SK-N-SH (cell line): Measurements from ENCODE around the gene CDK13. TPM values are rescaled to one million over a fixed set of nuclear protein-coding genes. Genes with fewer than 3 reads are reported as not detected.

ENCODE experiments used
- CTCF ChIA-PET: fragments of 300-600, 350-600 bp; formaldehyde crosslinking; extraction: SDS; loops from one replicate; lab custom pipeline; 2021; lab: Yijun Ruan, JAX
- POLR2A ChIA-PET: fragments of 350-600 bp; sonication (Branson Sonifier 250); formaldehyde crosslinking; extraction: SDS; loops from one replicate; lab custom pipeline; 2020; ENCODE audit warnings: antibody characterized with exemption, inconsistent platforms; lab: Yijun Ruan, JAX
- DNase-seq: peaks from one replicate; pipeline ENCODE4 v3.0.0; 2012
- H2AFZ ChIP-seq: fragments of 200-600 bp; sonication (generic); 2 replicates; pipeline ENCODE4 v1.8.1; 2016; ENCODE audit warnings: antibody characterized with exemption, mild to moderate bottlenecking, low read depth
- H3F3A ChIP-seq: fragments of 200-600 bp; sonication (generic); replicated peaks from 2 replicates; pipeline ENCODE3; 2016; ENCODE audit warnings: antibody characterized with exemption, mild to moderate bottlenecking; ENCODE audit not compliant: insufficient read depth
- H3K27ac ChIP-seq, 2 experiments: fragments of 200-500 bp in 1 of 2; fragments of 200-600 bp in 1 of 2; sonication (Bioruptor generic) in 1 of 2; sonication (generic), shearing (Covaris generic) in 1 of 2; 2 replicates each; pipeline versions ENCODE4 v1.5.1 to v1.6.1; 2014 to 2016; ENCODE audit warnings: low read depth in 2 of 2, inconsistent platforms in 1 of 2, low read length in 1 of 2, mild to moderate bottlenecking in 1 of 2, mixed read lengths in 1 of 2
- H3K27me3 ChIP-seq: fragments of 200-600 bp; sonication (generic), shearing (Covaris generic); 2 replicates; pipeline ENCODE4 v1.6.1; 2016; ENCODE audit warnings: mixed run types; ENCODE audit not compliant: insufficient read depth
- H3K36me3 ChIP-seq, 2 experiments: fragments of 200-500 bp in 1 of 2; fragments of 200-600 bp in 1 of 2; sonication (Bioruptor generic) in 1 of 2; sonication (generic) in 1 of 2; replicated peaks in 1 of 2; 2 replicates each; pipeline versions ENCODE3 to v1.5.1; 2014 to 2016; ENCODE audit warnings: low read length in 1 of 2, mild to moderate bottlenecking in 1 of 2; ENCODE audit not compliant: insufficient read depth in 2 of 2, control insufficient read depth in 1 of 2
- H3K4me1 ChIP-seq, 2 experiments: fragments of 200-500 bp in 1 of 2; fragments of 200-600 bp in 1 of 2; sonication (Bioruptor generic) in 1 of 2; sonication (generic), shearing (Covaris generic) in 1 of 2; 2 replicates each; pipeline versions ENCODE4 v1.5.1 to v1.6.1; 2014 to 2016; ENCODE audit warnings: low read depth in 1 of 2, low read length in 1 of 2, mixed run types in 1 of 2; ENCODE audit not compliant: insufficient read depth in 2 of 2, control insufficient read depth in 1 of 2
- H3K4me2 ChIP-seq: fragments of 200-600 bp; sonication (generic), shearing (Covaris generic); 2 replicates; pipeline ENCODE4 v1.6.1; 2017; ENCODE audit warnings: mixed run types
- H3K4me3 ChIP-seq, 2 experiments: fragments of 200-500 bp in 1 of 2; fragments of 200-600 bp in 1 of 2; sonication (Bioruptor generic) in 1 of 2; sonication (generic), shearing (Covaris generic) in 1 of 2; 2 replicates each; pipeline versions ENCODE4 v1.5.1 to v1.8.1; 2014 to 2016; ENCODE audit warnings: low read depth in 2 of 2, inconsistent platforms in 1 of 2, low read length in 1 of 2, mild to moderate bottlenecking in 1 of 2, mixed read lengths in 1 of 2, moderate library complexity in 1 of 2
- H3K79me2 ChIP-seq: fragments of 200-600 bp; sonication (generic); 2 replicates; pipeline ENCODE4 v1.8.1; 2017; ENCODE audit warnings: mild to moderate bottlenecking; ENCODE audit not compliant: insufficient read depth
- H3K9ac ChIP-seq: fragments of 200-600 bp; sonication (generic); 2 replicates; pipeline ENCODE4 v1.6.1; 2017; ENCODE audit warnings: mixed run types
- H3K9me2 ChIP-seq: fragments of 200-600 bp; sonication (generic); 2 replicates; pipeline ENCODE4 v1.6.1; 2017; ENCODE audit warnings: mixed run types
- H3K9me3 ChIP-seq: fragments of 200-600 bp; sonication (generic); 2 replicates; pipeline ENCODE4 v1.6.1; 2017; ENCODE audit warnings: mixed run types, mild to moderate bottlenecking, moderate library complexity
- H4K20me1 ChIP-seq: fragments of 200-600 bp; sonication (generic); 2 replicates; pipeline ENCODE4 v1.6.1; 2017; ENCODE audit warnings: mild to moderate bottlenecking, mixed run types; ENCODE audit not compliant: insufficient read depth
- CHD2 ChIP-seq: fragments of 150-350 bp; IDR thresholded peaks from 2 replicates; pipeline ENCODE4 v1.6.1; 2018; ENCODE audit warnings: low read length; ENCODE audit not compliant: partially characterized antibody
- FOXJ3 ChIP-seq: sonication (generic); formaldehyde crosslinking; IDR thresholded peaks from 2 replicates; pipeline ENCODE4 v1.5.1; 2020; ENCODE audit warnings: mild to moderate bottlenecking, missing genetic modification reagents
- FOXM1 ChIP-seq: IDR thresholded peaks from 2 replicates; pipeline ENCODE4 v1.4.0; 2012; ENCODE audit warnings: low read depth, mild to moderate bottlenecking
- JUND ChIP-seq: IDR thresholded peaks from 2 replicates; pipeline ENCODE4 v1.4.0; 2012
- MXI1 ChIP-seq: IDR thresholded peaks from 2 replicates; pipeline ENCODE4 v1.6.1; 2012; ENCODE audit warnings: mild to moderate bottlenecking, low read depth, low read length, improper control_type of control experiment
- NRF1 ChIP-seq: IDR thresholded peaks from 2 replicates; pipeline ENCODE4 v1.6.1; 2012; ENCODE audit warnings: low read depth, mild to moderate bottlenecking, low read length
- RCOR1 ChIP-seq: fragments of 150-350 bp; IDR thresholded peaks from 2 replicates; pipeline ENCODE4 v1.6.1; 2017; ENCODE audit warnings: antibody characterized with exemption, low read length
- REST ChIP-seq: IDR thresholded peaks from 2 replicates; pipeline ENCODE4 v1.6.1; 2012; ENCODE audit warnings: mild to moderate bottlenecking, low read depth, low read length, moderate library complexity
- RFX5 ChIP-seq: IDR thresholded peaks from 2 replicates; pipeline ENCODE4 v1.6.1; 2012; ENCODE audit warnings: mild to moderate bottlenecking, improper control_type of control experiment, low read length
- RXRA ChIP-seq: IDR thresholded peaks from 2 replicates; pipeline ENCODE4 v1.4.0; 2012; ENCODE audit warnings: low read depth, mild to moderate bottlenecking, borderline replicate concordance
- SIN3A ChIP-seq: IDR thresholded peaks from 2 replicates; pipeline ENCODE4 v1.6.1; 2012; ENCODE audit warnings: low read depth, mild to moderate bottlenecking, low read length, moderate library complexity, borderline replicate concordance
- TAF1 ChIP-seq: IDR thresholded peaks from 2 replicates; pipeline ENCODE4 v1.6.1; 2012; ENCODE audit warnings: low read depth, mild to moderate bottlenecking, low read length, moderate library complexity, borderline replicate concordance
- TCF12 ChIP-seq: IDR thresholded peaks from 2 replicates; pipeline ENCODE4 v1.4.0; 2012
- TEAD4 ChIP-seq: IDR thresholded peaks from 2 replicates; pipeline ENCODE4 v1.4.0; 2012; ENCODE audit warnings: mild to moderate bottlenecking, borderline replicate concordance; ENCODE audit not compliant: insufficient read depth
- YY1 ChIP-seq: IDR thresholded peaks from 2 replicates; pipeline ENCODE4 v1.4.0; 2012; ENCODE audit warnings: low read depth, mild to moderate bottlenecking
- ZBTB33 ChIP-seq: IDR thresholded peaks from 2 replicates; pipeline ENCODE4 v1.4.0; 2012; ENCODE audit warnings: low read depth, borderline replicate concordance
- WGBS: methylation state at CpG from one replicate; pipeline ENCODE4 v1.1.6; 2017; ENCODE audit warnings: low lambda C conversion rate; 5-methylcytosine and 5-hydroxymethylcytosine counted together
- polyA plus RNA-seq, 3 experiments: library from polyadenylated mRNA; depleted of rRNA; stranded (reverse); fragments of >200 nt; gene quantifications; 2 replicates each; pipeline ENCODE4 v1.2.3, GENCODE V29; 2012

The CDK13 gene
- polyA plus RNA-seq, 1 of the 3 experiments (the other 2 are of a cell fraction) = 23.1 TPM

DNA sequence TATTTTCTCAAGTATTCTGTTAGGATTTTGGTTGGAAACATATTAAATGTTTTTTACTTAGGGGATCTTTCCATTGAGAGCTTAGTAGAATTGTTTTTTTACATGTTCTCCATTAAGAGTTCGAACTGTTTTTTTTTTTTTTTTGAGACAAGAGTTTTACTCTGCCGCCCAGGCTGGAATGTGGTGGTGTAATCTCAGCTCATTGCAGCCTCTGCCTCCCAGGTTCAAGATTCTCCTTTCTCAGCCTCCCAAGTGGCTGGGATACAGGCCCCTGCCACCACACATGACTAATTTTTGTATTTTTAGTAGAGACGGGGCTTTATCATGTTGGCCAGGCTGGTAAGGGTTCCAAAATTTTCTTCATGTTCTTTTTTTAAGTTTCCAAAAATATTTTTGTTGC, 151.1 kb downstream of the CDK13 start:
- Histone ChIP-seq H3K79me2 (peaks cover 51% of the 10 kb centered on the region), H2AFZ (no peak overlapping the region), H3K27me3 (no peaks in the 10 kb centered on the region), H3K9me3 (no peaks in the 10 kb centered on the region), H3F3A (peaks cover 28% of the 10 kb centered on the region), H3K36me3 (peaks cover 25 to 60% of the 10 kb centered on the region in 2 experiments), H3K4me2 (no peak overlapping the region), H3K27ac (no peak overlapping the region), H4K20me1 (no peaks in the 10 kb centered on the region), H3K4me1 (no peaks in the 10 kb centered on the region; a peak in 2 of 4 replicates), H3K9me2 (no peaks in the 10 kb centered on the region), H3K9ac (no peak overlapping the region), H3K4me3 (no peak overlapping the region)
- ChIA-PET POLR2A (no interaction called here), CTCF (interaction anchor here (1.5 to 2.3 kb wide), 2 partner anchors 33 to 49 kb away, joined by 5 to 9 read pairs; partner anchors contain the start of genes MPLKIP and SUGCT)
- no peak for DNase-seq
- no peak for TF ChIP-seq CHD2
- no peak for TF ChIP-seq RFX5
- no peak for TF ChIP-seq TAF1
- no peak for TF ChIP-seq FOXJ3 (CRISPR knock-in tag)
- TF ChIP-seq NRF1 = no peak
- no peak for TF ChIP-seq FOXM1
- TF ChIP-seq JUND = no peak
- TF ChIP-seq RXRA = no peak
- 95% methylated on average over 3 of the region's 3 CpGs for WGBS

- Histone ChIP-seq H3K9ac (no peak overlapping the region), H3K27ac (no peak overlapping the region), H3F3A (peaks cover 21% of the 10 kb centered on the region), H3K79me2 (peaks cover 58% of the 10 kb centered on the region), H3K27me3 (no peaks in the 10 kb centered on the region), H3K9me3 (no peaks in the 10 kb centered on the region), H4K20me1 (no peaks in the 10 kb centered on the region), H3K4me1 (no peaks in the 10 kb centered on the region; a peak in 2 of 4 replicates), H3K4me2 (no peak overlapping the region), H3K36me3 (peaks cover 12 to 45% of the 10 kb centered on the region in 2 experiments), H3K4me3 (no peak overlapping the region), H2AFZ (no peak overlapping the region), H3K9me2 (no peaks in the 10 kb centered on the region)
- 98% methylated on average over 2 of the region's 2 CpGs for WGBS
- CTCF ChIA-PET = interaction anchor here (1.4 kb wide), 1 partner anchor 207 kb away, joined by 4 read pairs; no protein-coding TSS in a partner anchor
- no peak for TF ChIP-seq RFX5
- no peak for TF ChIP-seq YY1
- TF ChIP-seq MXI1 = no peak
- TF ChIP-seq FOXM1 = no peak
- no peak for TF ChIP-seq TCF12
- TF ChIP-seq REST = no peak
- TF ChIP-seq ZBTB33 = no peak
- TF ChIP-seq SIN3A = no peak
- no peak for TF ChIP-seq TAF1
- no peak for TF ChIP-seq FOXJ3 (CRISPR knock-in tag)
- TF ChIP-seq RCOR1 = no peak
- no peak for TF ChIP-seq TEAD4
- POLR2A ChIA-PET = no interaction called here
- DNase-seq = no peak
These were observed 152.8 kb downstream of the CDK13 start for GRCh38 chr7:40102897-40103296.
